GM10248 (cell line): ENCODE results near the gene MPHOSPH6.
"Not testable (repeated sequence)": the region's sequence is repeated elsewhere in the genome, so short reads cannot be mapped to it uniquely, and the experiment has no call there.

Source experiments
- CTCF ChIA-PET: fragments of 300-600 bp; sonication (Branson Sonifier 250); formaldehyde crosslinking; extraction: SDS; loops from one replicate; lab custom pipeline; 2021; ENCODE audit warnings: antibody characterized with exemption; lab: Yijun Ruan, JAX
- POLR2A ChIA-PET: fragments of 350-650 bp; sonication (Branson Sonifier 250); formaldehyde crosslinking; extraction: SDS; loops from one replicate; lab custom pipeline; 2020; ENCODE audit warnings: antibody characterized with exemption; lab: Yijun Ruan, JAX
- DNase-seq: peaks from one replicate; pipeline ENCODE4 v3.0.0; 2012; ENCODE audit errors: extremely low spot score
- TF ChIP-seq, protein P1 (sequence below): IDR thresholded peaks from 2 replicates; pipeline ENCODE4 v1.5.1; 2012; ENCODE audit warnings: mild to moderate bottlenecking, low read depth; ENCODE audit errors: extremely low read depth, missing control alignments, control extremely low read depth

MPHOSPH6 gene, protein sequence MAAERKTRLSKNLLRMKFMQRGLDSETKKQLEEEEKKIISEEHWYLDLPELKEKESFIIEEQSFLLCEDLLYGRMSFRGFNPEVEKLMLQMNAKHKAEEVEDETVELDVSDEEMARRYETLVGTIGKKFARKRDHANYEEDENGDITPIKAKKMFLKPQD

GRCh38 chr16:82169861-82170845, at the start of gene MPHOSPH6:
TSS of gene MPHOSPH6 (minus strand) at chr16:82170224. CDS start at chr16:82170175, 49 bp downstream.
- DNase-seq = peak; percentile 95
- ChIA-PET CTCF (interaction anchor here (1.0 to 1.6 kb wide), 4 partner anchors 9 to 23 kb away, joined by 3 to 4 read pairs (median 4); no protein-coding TSS in a partner anchor), POLR2A (no interaction called here)
- TF ChIP-seq, protein P1, sequence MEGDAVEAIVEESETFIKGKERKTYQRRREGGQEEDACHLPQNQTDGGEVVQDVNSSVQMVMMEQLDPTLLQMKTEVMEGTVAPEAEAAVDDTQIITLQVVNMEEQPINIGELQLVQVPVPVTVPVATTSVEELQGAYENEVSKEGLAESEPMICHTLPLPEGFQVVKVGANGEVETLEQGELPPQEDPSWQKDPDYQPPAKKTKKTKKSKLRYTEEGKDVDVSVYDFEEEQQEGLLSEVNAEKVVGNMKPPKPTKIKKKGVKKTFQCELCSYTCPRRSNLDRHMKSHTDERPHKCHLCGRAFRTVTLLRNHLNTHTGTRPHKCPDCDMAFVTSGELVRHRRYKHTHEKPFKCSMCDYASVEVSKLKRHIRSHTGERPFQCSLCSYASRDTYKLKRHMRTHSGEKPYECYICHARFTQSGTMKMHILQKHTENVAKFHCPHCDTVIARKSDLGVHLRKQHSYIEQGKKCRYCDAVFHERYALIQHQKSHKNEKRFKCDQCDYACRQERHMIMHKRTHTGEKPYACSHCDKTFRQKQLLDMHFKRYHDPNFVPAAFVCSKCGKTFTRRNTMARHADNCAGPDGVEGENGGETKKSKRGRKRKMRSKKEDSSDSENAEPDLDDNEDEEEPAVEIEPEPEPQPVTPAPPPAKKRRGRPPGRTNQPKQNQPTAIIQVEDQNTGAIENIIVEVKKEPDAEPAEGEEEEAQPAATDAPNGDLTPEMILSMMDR = no peak

GRCh38 chr16:82219298-82219697, 49.3 kb upstream of the MPHOSPH6 start:
- ChIA-PET POLR2A (no interaction called here), CTCF (interaction anchor here (0.7 to 1.6 kb wide), 2 partner anchors 9 to 11 kb away, joined by 3 to 6 read pairs; no protein-coding TSS in a partner anchor)
- no peak for DNase-seq
- TF ChIP-seq, protein P1 = no peak

- DNase-seq, POLR2A ChIA-PET, CTCF ChIA-PET: not testable (repeated sequence)
Measured at GRCh38 chr16:82209314-82209713, 39.3 kb upstream of the MPHOSPH6 start.

- CTCF ChIA-PET = no interaction called here
- no peak for DNase-seq
- TF ChIP-seq, protein P1 = no peak
- POLR2A ChIA-PET = no interaction called here
Measured at GRCh38 chr16:82203198-82203597, 33.2 kb upstream of the MPHOSPH6 start.

GRCh38 chr16:82201926-82202325, 31.9 kb upstream of the MPHOSPH6 start:
- ChIA-PET POLR2A (no interaction called here), CTCF (no interaction called here)
- DNase-seq = no peak
- TF ChIP-seq, protein P1 = no peak

DNA sequence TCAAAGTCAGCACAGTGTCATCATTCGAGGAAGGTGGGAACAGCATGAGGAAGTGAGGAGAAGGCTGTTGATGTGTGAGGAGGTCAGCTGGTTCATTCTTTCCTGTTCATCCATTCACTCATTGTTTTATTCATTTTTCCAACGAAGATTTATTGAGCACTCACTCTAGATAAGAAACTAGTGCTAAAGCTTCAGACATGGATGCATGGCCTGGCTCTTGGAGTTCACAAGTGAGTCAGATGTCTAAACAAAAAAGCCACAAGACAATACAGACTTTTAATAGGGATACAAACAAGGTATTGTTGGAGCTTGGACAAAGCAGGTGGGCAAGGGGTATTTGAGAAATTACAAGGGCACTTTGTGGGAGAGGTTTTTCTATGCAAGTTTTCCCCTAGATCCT, 31.3 kb upstream of the MPHOSPH6 start:
- CTCF ChIA-PET = no interaction called here
- POLR2A ChIA-PET = no interaction called here
- TF ChIP-seq, protein P1 = no peak
- no peak for DNase-seq
